K562 (cell line): ENCODE data around the gene ATP7B.

ENCODE experiments used
- ELF4 ChIP-seq: fragments of 450-650 bp; formaldehyde crosslinking; IDR thresholded peaks from 2 replicates; pipeline ENCODE4 v1.4.0; 2022; ENCODE audit warnings: missing genetic modification characterization
- EZH2 ChIP-seq: IDR thresholded peaks from 2 replicates; pipeline ENCODE4 v1.6.1; 2012; ENCODE audit warnings: low read depth, mild to moderate bottlenecking, inconsistent platforms, low read length, borderline replicate concordance
- KLF16 ChIP-seq: IDR thresholded peaks from 2 replicates; pipeline ENCODE4 v1.6.1; 2016; ENCODE audit warnings: antibody characterized with exemption
- MEF2A ChIP-seq: IDR thresholded peaks from 2 replicates; pipeline ENCODE4 v1.6.1; 2011; ENCODE audit warnings: low read depth, mild to moderate bottlenecking, low read length, moderate library complexity; ENCODE audit not compliant: control insufficient read depth
- NR3C1 ChIP-seq: sonication (generic); formaldehyde crosslinking; IDR thresholded peaks from 2 replicates; pipeline ENCODE4 v1.8.1; 2022; ENCODE audit warnings: missing genetic modification reagents
- RAD21 ChIP-seq, 2 experiments: fragments of 250-450 bp in 1 of 2; fragments of 450-650 bp in 1 of 2; sonication (Bioruptor Pico) in 1 of 2; formaldehyde crosslinking in 1 of 2; IDR thresholded peaks in 1 of 2; conservative IDR thresholded peaks in 1 of 2; 2 replicates each; pipeline versions ENCODE4 v1.4.0 to v1.8.0; 2020 to 2022; ENCODE audit warnings: mild to moderate bottlenecking in 2 of 2, moderate library complexity in 1 of 2
- RBFOX2 ChIP-seq: fragments of 200-400 bp; formaldehyde crosslinking; IDR thresholded peaks from 2 replicates; pipeline ENCODE4 v1.6.1; 2017; ENCODE audit warnings: low read depth, mild to moderate bottlenecking, low read length, moderate library complexity
- YY1 ChIP-seq, 3 experiments: IDR thresholded peaks; 2 replicates each; pipeline ENCODE4 v1.6.1; 2011; ENCODE audit warnings: low read length in 2 of 3, mild to moderate bottlenecking in 2 of 3, moderate library complexity in 2 of 3, borderline replicate concordance in 1 of 3, control low read depth in 1 of 3, low read depth in 1 of 3; ENCODE audit not compliant: insufficient read depth in 3 of 3, insufficient replicate concordance in 2 of 3, control insufficient read depth in 1 of 3, insufficient read length in 1 of 3; ENCODE audit errors: extremely low read depth in 1 of 3
- ZBTB8A ChIP-seq: fragments of 450-650 bp; IDR thresholded peaks from 2 replicates; pipeline ENCODE4 v1.6.1; 2018; ENCODE audit warnings: mild to moderate bottlenecking, moderate library complexity; ENCODE audit not compliant: partially characterized antibody
- ZNF512 ChIP-seq: IDR thresholded peaks from 2 replicates; pipeline ENCODE4 v1.6.1; 2016; ENCODE audit warnings: missing genetic modification characterization, missing compliant biosample characterization
- TF ChIP-seq, protein P1 (sequence below), 3 experiments: IDR thresholded peaks in 2 of 3; conservative IDR thresholded peaks in 1 of 3; 2 replicates each; pipeline ENCODE4 v1.5.1; 2011 to 2012; ENCODE audit warnings: low read length in 3 of 3, mild to moderate bottlenecking in 3 of 3, control low read depth in 2 of 3, improper control_type of control experiment in 1 of 3, inconsistent platforms in 1 of 3, low read depth in 1 of 3, mixed read lengths in 1 of 3, moderate library complexity in 1 of 3; ENCODE audit not compliant: insufficient read depth in 2 of 3
- TF ChIP-seq, protein P2 (sequence below): fragments of 250-450 bp; sonication (Bioruptor Pico); IDR thresholded peaks from 2 replicates; pipeline ENCODE4 v1.8.0; 2021; ENCODE audit warnings: mild to moderate bottlenecking, moderate library complexity
- TF ChIP-seq, protein P3 (sequence below): fragments of 450-650 bp; formaldehyde crosslinking; IDR thresholded peaks from 2 replicates; pipeline ENCODE4 v1.4.0; 2020; ENCODE audit warnings: mild to moderate bottlenecking, moderate library complexity

DNA sequence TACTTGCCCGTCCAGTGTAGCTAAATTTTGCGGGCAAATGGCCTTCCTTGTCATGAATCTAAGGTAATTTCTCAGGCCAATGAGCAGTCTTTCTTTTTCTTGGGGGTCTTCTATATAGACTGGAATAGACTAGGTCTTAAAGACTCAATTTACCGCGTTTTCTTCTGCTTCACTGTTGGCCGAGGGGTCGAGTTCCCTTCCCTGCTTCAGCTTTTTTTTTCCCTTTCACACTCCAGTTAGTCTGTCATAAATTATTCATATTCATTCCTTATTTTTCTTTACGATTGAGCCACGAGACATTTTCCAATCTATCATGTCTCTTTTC, 1.2 kb upstream of the ATP7B start:
- TF ChIP-seq EZH2 (no peak), YY1 (IDR thresholded peaks at IDR 0.05; ENCODE audit: borderline replicate concordance in 1 of 3, control insufficient read depth in 1 of 3, extremely low read depth in 1 of 3, insufficient read depth in 3 of 3, insufficient read length in 1 of 3, insufficient replicate concordance in 2 of 3, low read depth in 1 of 3, low read length in 2 of 3) (no peak), ELF4 (no peak), ZNF512 (tag) (no peak), NR3C1 (CRISPR knock-in tag) (no peak), MEF2A (no peak), ZBTB8A (no peak), RAD21 (CRISPR knock-in tag; conservative IDR thresholded peaks at IDR 0.05 in 1 of 2, IDR thresholded peaks at IDR 0.05 in 1 of 2) (no peak), KLF16 (no peak), RBFOX2 (no peak)
- TF ChIP-seq, protein P1, sequence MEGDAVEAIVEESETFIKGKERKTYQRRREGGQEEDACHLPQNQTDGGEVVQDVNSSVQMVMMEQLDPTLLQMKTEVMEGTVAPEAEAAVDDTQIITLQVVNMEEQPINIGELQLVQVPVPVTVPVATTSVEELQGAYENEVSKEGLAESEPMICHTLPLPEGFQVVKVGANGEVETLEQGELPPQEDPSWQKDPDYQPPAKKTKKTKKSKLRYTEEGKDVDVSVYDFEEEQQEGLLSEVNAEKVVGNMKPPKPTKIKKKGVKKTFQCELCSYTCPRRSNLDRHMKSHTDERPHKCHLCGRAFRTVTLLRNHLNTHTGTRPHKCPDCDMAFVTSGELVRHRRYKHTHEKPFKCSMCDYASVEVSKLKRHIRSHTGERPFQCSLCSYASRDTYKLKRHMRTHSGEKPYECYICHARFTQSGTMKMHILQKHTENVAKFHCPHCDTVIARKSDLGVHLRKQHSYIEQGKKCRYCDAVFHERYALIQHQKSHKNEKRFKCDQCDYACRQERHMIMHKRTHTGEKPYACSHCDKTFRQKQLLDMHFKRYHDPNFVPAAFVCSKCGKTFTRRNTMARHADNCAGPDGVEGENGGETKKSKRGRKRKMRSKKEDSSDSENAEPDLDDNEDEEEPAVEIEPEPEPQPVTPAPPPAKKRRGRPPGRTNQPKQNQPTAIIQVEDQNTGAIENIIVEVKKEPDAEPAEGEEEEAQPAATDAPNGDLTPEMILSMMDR (IDR thresholded peaks at IDR 0.05 in 2 of 3, conservative IDR thresholded peaks at IDR 0.05 in 1 of 3; ENCODE audit: insufficient read depth in 2 of 3, low read depth in 1 of 3, low read length in 3 of 3): no peak
- TF ChIP-seq, protein P2, sequence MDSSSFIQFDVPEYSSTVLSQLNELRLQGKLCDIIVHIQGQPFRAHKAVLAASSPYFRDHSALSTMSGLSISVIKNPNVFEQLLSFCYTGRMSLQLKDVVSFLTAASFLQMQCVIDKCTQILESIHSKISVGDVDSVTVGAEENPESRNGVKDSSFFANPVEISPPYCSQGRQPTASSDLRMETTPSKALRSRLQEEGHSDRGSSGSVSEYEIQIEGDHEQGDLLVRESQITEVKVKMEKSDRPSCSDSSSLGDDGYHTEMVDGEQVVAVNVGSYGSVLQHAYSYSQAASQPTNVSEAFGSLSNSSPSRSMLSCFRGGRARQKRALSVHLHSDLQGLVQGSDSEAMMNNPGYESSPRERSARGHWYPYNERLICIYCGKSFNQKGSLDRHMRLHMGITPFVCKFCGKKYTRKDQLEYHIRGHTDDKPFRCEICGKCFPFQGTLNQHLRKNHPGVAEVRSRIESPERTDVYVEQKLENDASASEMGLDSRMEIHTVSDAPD: no peak
- TF ChIP-seq, protein P3, sequence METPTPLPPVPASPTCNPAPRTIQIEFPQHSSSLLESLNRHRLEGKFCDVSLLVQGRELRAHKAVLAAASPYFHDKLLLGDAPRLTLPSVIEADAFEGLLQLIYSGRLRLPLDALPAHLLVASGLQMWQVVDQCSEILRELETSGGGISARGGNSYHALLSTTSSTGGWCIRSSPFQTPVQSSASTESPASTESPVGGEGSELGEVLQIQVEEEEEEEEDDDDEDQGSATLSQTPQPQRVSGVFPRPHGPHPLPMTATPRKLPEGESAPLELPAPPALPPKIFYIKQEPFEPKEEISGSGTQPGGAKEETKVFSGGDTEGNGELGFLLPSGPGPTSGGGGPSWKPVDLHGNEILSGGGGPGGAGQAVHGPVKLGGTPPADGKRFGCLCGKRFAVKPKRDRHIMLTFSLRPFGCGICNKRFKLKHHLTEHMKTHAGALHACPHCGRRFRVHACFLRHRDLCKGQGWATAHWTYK (CRISPR knock-in tag): no peak
